GM12878 (cell line): ENCODE results near the gene RAP1GAP. TPM values are rescaled to one million over a fixed set of nuclear protein-coding genes. Genes with fewer than 3 reads are reported as not detected.

Experiments used
- ATAC-seq: fragments of 200-7000 bp; cut with Tn5 transposase; 3 replicates; pipeline ENCODE4 v1.9.1; 2020; ENCODE audit warnings: mild to moderate bottlenecking, moderate library complexity
- BruUV-seq: library from RNA; stranded (reverse); fragments of 400-500 nt; replicated peaks from 2 replicates; lab custom pipeline; 2021; lab: Mats Ljungman, UMichigan
- CTCF ChIA-PET: fragments of 300-600 bp; sonication (Branson Sonifier 250); formaldehyde crosslinking; extraction: SDS; loops from one replicate; lab custom pipeline; 2021; ENCODE audit warnings: inconsistent platforms; lab: Yijun Ruan, JAX
- POLR2A ChIA-PET: fragments of 350-600 bp; formaldehyde crosslinking; extraction: SDS; loops from one replicate; lab custom pipeline; 2021; ENCODE audit warnings: inconsistent platforms; lab: Charles Lee
- RAD21 ChIA-PET: fragments of 300-600 bp; sonication (Branson Sonifier 250); formaldehyde crosslinking; loops from one replicate; lab custom pipeline; 2023; ENCODE audit warnings: antibody characterized with exemption; ENCODE audit not compliant: unreplicated experiment; lab: Charles Lee
- SMC1A ChIA-PET: fragments of 300-600 bp; sonication (Branson Sonifier 250); formaldehyde crosslinking; loops from one replicate; lab custom pipeline; 2023; ENCODE audit not compliant: unreplicated experiment, uncharacterized antibody; lab: Charles Lee
- DNase-seq: peaks from one replicate; pipeline ENCODE4 v3.0.0-alpha.2; 2011; ENCODE audit warnings: low read depth, low spot score
- FAIRE-seq: peaks from 3 replicates; lab custom pipeline; 2011; peaks lifted over from hg19 to GRCh38; lab: Jason Lieb, UNC
- H2AFZ ChIP-seq: 2 replicates; pipeline ENCODE4 v1.6.0; 2011; ENCODE audit warnings: low read depth, low read length, control low read depth; ENCODE audit not compliant: control insufficient read depth
- H3K27ac ChIP-seq: 2 replicates; pipeline ENCODE4 v1.5.1; 2011; ENCODE audit warnings: control low read depth; ENCODE audit not compliant: control insufficient read depth, insufficient read depth
- H3K27me3 ChIP-seq, 2 experiments: replicated peaks in 1 of 2; 2 replicates each; pipeline versions ENCODE4 v1.6.0 to v1.6.1; 2011; ENCODE audit warnings: low read length in 1 of 2; ENCODE audit not compliant: control insufficient read depth in 2 of 2, insufficient read depth in 2 of 2
- H3K36me3 ChIP-seq, 2 experiments: 2 replicates each; pipeline ENCODE4 v1.5.1; 2011; ENCODE audit warnings: low read length in 1 of 2; ENCODE audit not compliant: control insufficient read depth in 2 of 2, insufficient read depth in 2 of 2
- H3K4me1 ChIP-seq: 2 replicates; pipeline ENCODE4 v1.6.1; 2011; ENCODE audit warnings: mild to moderate bottlenecking, low read length, moderate library complexity, mixed read lengths; ENCODE audit not compliant: control insufficient read depth, insufficient read depth
- H3K4me2 ChIP-seq: 2 replicates; pipeline ENCODE4 v1.6.0; 2011; ENCODE audit warnings: control low read depth; ENCODE audit not compliant: control insufficient read depth, insufficient read depth
- H3K4me3 ChIP-seq: fragments of 200-600 bp; sonication (generic); 2 replicates; pipeline ENCODE4 v1.5.1; 2016
- H3K79me2 ChIP-seq: 2 replicates; pipeline ENCODE4 v1.6.0; 2011; ENCODE audit warnings: low read length; ENCODE audit not compliant: control insufficient read depth, insufficient read depth
- H3K9ac ChIP-seq: 2 replicates; pipeline ENCODE4 v1.8.0; 2011; ENCODE audit warnings: low read length, control low read depth, mixed read lengths; ENCODE audit not compliant: control insufficient read depth, insufficient read depth
- H3K9me3 ChIP-seq: replicated peaks from 3 replicates; pipeline ENCODE4 v1.5.1; 2011; ENCODE audit warnings: mild to moderate bottlenecking, low read length; ENCODE audit not compliant: control insufficient read depth, insufficient read depth
- H4K20me1 ChIP-seq: 2 replicates; pipeline ENCODE4 v1.6.0; 2011; ENCODE audit not compliant: control insufficient read depth, insufficient read depth
- ASH2L ChIP-seq: fragments of 300-600, 200-600 bp; sonication (generic); IDR thresholded peaks from 2 replicates; pipeline ENCODE4 v1.6.1; 2017; ENCODE audit warnings: low read depth, mild to moderate bottlenecking, borderline replicate concordance
- CEBPB ChIP-seq, 2 experiments: fragments of 150-350 bp in 1 of 2; IDR thresholded peaks; 2 replicates each; pipeline ENCODE4 v1.6.1; 2012 to 2014; ENCODE audit warnings: low read depth in 2 of 2, low read length in 2 of 2, borderline replicate concordance in 1 of 2, inconsistent platforms in 1 of 2
- HCFC1 ChIP-seq: fragments of 150-350 bp; IDR thresholded peaks from 2 replicates; pipeline ENCODE4 v1.6.1; 2014; ENCODE audit warnings: low read length
- KDM1A ChIP-seq: fragments of 200-600 bp; sonication (generic); IDR thresholded peaks from 2 replicates; pipeline ENCODE4 v1.6.1; 2016; ENCODE audit warnings: borderline replicate concordance
- MXI1 ChIP-seq: fragments of 150-350 bp; IDR thresholded peaks from 2 replicates; pipeline ENCODE4 v1.6.1; 2011; ENCODE audit warnings: low read depth, mild to moderate bottlenecking, inconsistent platforms, low read length, improper control_type of control experiment
- PAX5 ChIP-seq: IDR thresholded peaks from 2 replicates; pipeline ENCODE4 v1.6.1; 2011; ENCODE audit warnings: low read depth, low read length, borderline replicate concordance
- POLR2A ChIP-seq: IDR thresholded peaks from 2 replicates; pipeline ENCODE4 v1.6.1; 2011; ENCODE audit warnings: low read depth, mild to moderate bottlenecking, low read length
- POLR2AphosphoS2 ChIP-seq: IDR thresholded peaks from 2 replicates; pipeline ENCODE4 v1.6.1; 2011; ENCODE audit warnings: low read depth, mild to moderate bottlenecking, low read length, improper control_type of control experiment, moderate library complexity
- RAD21 ChIP-seq: IDR thresholded peaks from 2 replicates; pipeline ENCODE4 v1.6.1; 2011; ENCODE audit warnings: mild to moderate bottlenecking, low read depth, low read length, moderate library complexity; ENCODE audit not compliant: insufficient read depth
- SIX5 ChIP-seq: IDR thresholded peaks from 2 replicates; pipeline ENCODE4 v1.6.1; 2011; ENCODE audit warnings: mild to moderate bottlenecking, low read depth, low read length, moderate library complexity; ENCODE audit not compliant: severe bottlenecking
- SMC3 ChIP-seq: IDR thresholded peaks from 2 replicates; pipeline ENCODE4 v1.6.1; 2011; ENCODE audit warnings: low read length, improper control_type of control experiment, borderline replicate concordance
- SP1 ChIP-seq: IDR thresholded peaks from one replicate; pipeline ENCODE4 v1.6.1; 2011; ENCODE audit warnings: low read depth, low read length
- STAT3 ChIP-seq: IDR thresholded peaks from 2 replicates; pipeline ENCODE4 v1.6.1; 2011; ENCODE audit warnings: low read depth, low read length, improper control_type of control experiment
- TAF1 ChIP-seq: IDR thresholded peaks from 2 replicates; pipeline ENCODE4 v1.6.1; 2011; ENCODE audit warnings: mild to moderate bottlenecking, low read depth, low read length, borderline replicate concordance
- TCF7 ChIP-seq: IDR thresholded peaks from 2 replicates; pipeline ENCODE4 v1.6.1; 2014; ENCODE audit warnings: antibody characterized with exemption, borderline replicate concordance
- WGBS: methylation state at CpG from one replicate; pipeline ENCODE4 v1.1.6; 2016; ENCODE audit warnings: low lambda C conversion rate; ENCODE audit not compliant: insufficient replicate concordance, insufficient coverage; ENCODE audit errors: missing lambda C conversion rate; 5-methylcytosine and 5-hydroxymethylcytosine counted together
- in situ Hi-C: fragments of 300-500 bp; cut with MboI; formaldehyde crosslinking; loops from 9 replicates; pipeline ENCODE4 v1.14.3; 2018; ENCODE audit warnings: mixed read lengths
- intact Hi-C: fragments of 100-400 bp; cut with micrococcal nuclease; formaldehyde crosslinking; loops from one replicate; pipeline ENCODE4 v1.14.2; 2022; ENCODE audit not compliant: unreplicated experiment
- polyA plus RNA-seq, 11 experiments: library from polyadenylated mRNA; depleted of rRNA in 4 of 11; unstranded in 6 of 11; stranded (reverse) in 5 of 11; fragments of >200 nt; fragmentation: Nextera tagmentation in 4 of 11; fragmentation: Illumina TruSeq in 1 of 11; extraction: Ambion mirVana in 4 of 11; extraction: Trizol in 1 of 11; gene quantifications; 1 replicate in 1 of 11; 2 replicates in 10 of 11; pipeline versions ENCODE4 v1.2.1 to v1.2.3, GENCODE V29; 2011 to 2016; ENCODE audit warnings: inconsistent platforms in 2 of 11, missing spikeins in 2 of 11, low read depth in 1 of 11
- total RNA-seq, 4 experiments: library from RNA; depleted of rRNA in 3 of 4; stranded (reverse); fragments of >200 nt in 3 of 4; fragmentation: Illumina TruSeq in 1 of 4; extraction: Trizol in 1 of 4; gene quantifications; 2 replicates each; pipeline versions ENCODE4 v1.2.1 to v1.2.3, GENCODE V29; 2013 to 2021
- TF ChIP-seq, protein P1 (sequence below): fragments of 150-350 bp; IDR thresholded peaks from 2 replicates; pipeline ENCODE4 v1.6.1; 2016; ENCODE audit warnings: low read depth, low read length
- TF ChIP-seq, protein P2 (sequence below): fragments of 450-650 bp; IDR thresholded peaks from 2 replicates; pipeline ENCODE4 v1.6.1; 2017; ENCODE audit warnings: mild to moderate bottlenecking, moderate library complexity

Gene RAP1GAP
- total and polyA plus RNA-seq, 10 of the 15 experiments (the other 5 are each of a cell fraction or from before 2014, with no cell fraction given) = 0.04 to 0.96 (median 0.09) TPM; not detected in 3

GRCh38 chr1:21668232-21668950 lies 766 bp downstream of the RAP1GAP start:
- no peak for ATAC-seq
- WGBS = 19% methylated on average over 23 of the region's 33 CpGs
- no peak overlapping the region for H2AFZ ChIP-seq
- no peak for TF ChIP-seq TCF7
- TF ChIP-seq STAT3 = no peak
- TF ChIP-seq ASH2L = no peak
- no peak for TF ChIP-seq POLR2AphosphoS2
- TF ChIP-seq PAX5 = no peak
- no peak for TF ChIP-seq KDM1A
- TF ChIP-seq CEBPB (IDR thresholded peaks at IDR 0.05; ENCODE audit: borderline replicate concordance in 1 of 2, low read depth in 2 of 2, low read length in 2 of 2) = no peak
- TF ChIP-seq RAD21 = no peak
- TF ChIP-seq MXI1 = no peak
- no peak for TF ChIP-seq SIX5
- TF ChIP-seq TAF1 = no peak
- no peak for TF ChIP-seq SP1
- TF ChIP-seq SMC3 = no peak
- TF ChIP-seq, protein P1, sequence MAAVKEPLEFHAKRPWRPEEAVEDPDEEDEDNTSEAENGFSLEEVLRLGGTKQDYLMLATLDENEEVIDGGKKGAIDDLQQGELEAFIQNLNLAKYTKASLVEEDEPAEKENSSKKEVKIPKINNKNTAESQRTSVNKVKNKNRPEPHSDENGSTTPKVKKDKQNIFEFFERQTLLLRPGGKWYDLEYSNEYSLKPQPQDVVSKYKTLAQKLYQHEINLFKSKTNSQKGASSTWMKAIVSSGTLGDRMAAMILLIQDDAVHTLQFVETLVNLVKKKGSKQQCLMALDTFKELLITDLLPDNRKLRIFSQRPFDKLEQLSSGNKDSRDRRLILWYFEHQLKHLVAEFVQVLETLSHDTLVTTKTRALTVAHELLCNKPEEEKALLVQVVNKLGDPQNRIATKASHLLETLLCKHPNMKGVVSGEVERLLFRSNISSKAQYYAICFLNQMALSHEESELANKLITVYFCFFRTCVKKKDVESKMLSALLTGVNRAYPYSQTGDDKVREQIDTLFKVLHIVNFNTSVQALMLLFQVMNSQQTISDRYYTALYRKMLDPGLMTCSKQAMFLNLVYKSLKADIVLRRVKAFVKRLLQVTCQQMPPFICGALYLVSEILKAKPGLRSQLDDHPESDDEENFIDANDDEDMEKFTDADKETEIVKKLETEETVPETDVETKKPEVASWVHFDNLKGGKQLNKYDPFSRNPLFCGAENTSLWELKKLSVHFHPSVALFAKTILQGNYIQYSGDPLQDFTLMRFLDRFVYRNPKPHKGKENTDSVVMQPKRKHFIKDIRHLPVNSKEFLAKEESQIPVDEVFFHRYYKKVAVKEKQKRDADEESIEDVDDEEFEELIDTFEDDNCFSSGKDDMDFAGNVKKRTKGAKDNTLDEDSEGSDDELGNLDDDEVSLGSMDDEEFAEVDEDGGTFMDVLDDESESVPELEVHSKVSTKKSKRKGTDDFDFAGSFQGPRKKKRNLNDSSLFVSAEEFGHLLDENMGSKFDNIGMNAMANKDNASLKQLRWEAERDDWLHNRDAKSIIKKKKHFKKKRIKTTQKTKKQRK = no peak
- TF ChIP-seq, protein P2, sequence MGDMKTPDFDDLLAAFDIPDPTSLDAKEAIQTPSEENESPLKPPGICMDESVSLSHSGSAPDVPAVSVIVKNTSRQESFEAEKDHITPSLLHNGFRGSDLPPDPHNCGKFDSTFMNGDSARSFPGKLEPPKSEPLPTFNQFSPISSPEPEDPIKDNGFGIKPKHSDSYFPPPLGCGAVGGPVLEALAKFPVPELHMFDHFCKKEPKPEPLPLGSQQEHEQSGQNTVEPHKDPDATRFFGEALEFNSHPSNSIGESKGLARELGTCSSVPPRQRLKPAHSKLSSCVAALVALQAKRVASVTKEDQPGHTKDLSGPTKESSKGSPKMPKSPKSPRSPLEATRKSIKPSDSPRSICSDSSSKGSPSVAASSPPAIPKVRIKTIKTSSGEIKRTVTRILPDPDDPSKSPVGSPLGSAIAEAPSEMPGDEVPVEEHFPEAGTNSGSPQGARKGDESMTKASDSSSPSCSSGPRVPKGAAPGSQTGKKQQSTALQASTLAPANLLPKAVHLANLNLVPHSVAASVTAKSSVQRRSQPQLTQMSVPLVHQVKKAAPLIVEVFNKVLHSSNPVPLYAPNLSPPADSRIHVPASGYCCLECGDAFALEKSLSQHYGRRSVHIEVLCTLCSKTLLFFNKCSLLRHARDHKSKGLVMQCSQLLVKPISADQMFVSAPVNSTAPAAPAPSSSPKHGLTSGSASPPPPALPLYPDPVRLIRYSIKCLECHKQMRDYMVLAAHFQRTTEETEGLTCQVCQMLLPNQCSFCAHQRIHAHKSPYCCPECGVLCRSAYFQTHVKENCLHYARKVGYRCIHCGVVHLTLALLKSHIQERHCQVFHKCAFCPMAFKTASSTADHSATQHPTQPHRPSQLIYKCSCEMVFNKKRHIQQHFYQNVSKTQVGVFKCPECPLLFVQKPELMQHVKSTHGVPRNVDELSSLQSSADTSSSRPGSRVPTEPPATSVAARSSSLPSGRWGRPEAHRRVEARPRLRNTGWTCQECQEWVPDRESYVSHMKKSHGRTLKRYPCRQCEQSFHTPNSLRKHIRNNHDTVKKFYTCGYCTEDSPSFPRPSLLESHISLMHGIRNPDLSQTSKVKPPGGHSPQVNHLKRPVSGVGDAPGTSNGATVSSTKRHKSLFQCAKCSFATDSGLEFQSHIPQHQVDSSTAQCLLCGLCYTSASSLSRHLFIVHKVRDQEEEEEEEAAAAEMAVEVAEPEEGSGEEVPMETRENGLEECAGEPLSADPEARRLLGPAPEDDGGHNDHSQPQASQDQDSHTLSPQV = no peak
- no peak for TF ChIP-seq HCFC1
- no peak for TF ChIP-seq POLR2A
- TF ChIP-seq, all 136 proteins: peak for 0
- BruUV-seq = no TSS peak
- intact Hi-C loops = no loop called here
- Histone ChIP-seq H3K9me3 (no peaks in the 10 kb centered on the region), H3K27ac (no peak overlapping the region), H3K36me3 (no peaks in the 10 kb centered on the region), H3K4me3 (no peak overlapping the region), H3K79me2 (no peaks in the 10 kb centered on the region), H3K4me1 (peaks cover 3% of the 10 kb centered on the region; the same call in 1 of the 2 replicates), H3K27me3 (peaks cover 0 to 6% of the 10 kb centered on the region in 2 experiments), H3K4me2 (no peak overlapping the region), H4K20me1 (no peaks in the 10 kb centered on the region), H3K9ac (no peak overlapping the region)
- in situ Hi-C loops = no loop called here
- ChIA-PET CTCF (no interaction called here), POLR2A (no interaction called here), SMC1A (no interaction called here), RAD21 (no interaction called here)
- FAIRE-seq (no peak), DNase-seq (no peak)
